Astrocyte (in vitro differentiated cells and primary cell): ENCODE measurements around the gene SEMA6D. TPM values are rescaled to one million over a fixed set of nuclear protein-coding genes. Genes with fewer than 3 reads are reported as not detected.

ENCODE experiments used
- DNase-seq: peaks from one replicate; pipeline ENCODE4 v3.0.0-alpha.2; 2010; ENCODE audit warnings: low read depth
- FAIRE-seq: peaks from 2 replicates; lab custom pipeline; 2011; peaks lifted over from hg19 to GRCh38; lab: Jason Lieb, UNC
- H2AFZ ChIP-seq: 2 replicates; pipeline ENCODE4 v1.6.0; 2012; ENCODE audit warnings: low read depth, low read length, inconsistent platforms
- H3K27ac ChIP-seq: 2 replicates; pipeline ENCODE4 v1.5.1; 2011; ENCODE audit warnings: low read depth, low read length, inconsistent platforms
- H3K27me3 ChIP-seq: 2 replicates; pipeline ENCODE4 v1.6.0; 2011; ENCODE audit warnings: low read length, inconsistent platforms; ENCODE audit not compliant: insufficient read depth
- H3K36me3 ChIP-seq: 2 replicates; pipeline ENCODE4 v1.5.1; 2011; ENCODE audit warnings: low read length, inconsistent platforms; ENCODE audit not compliant: insufficient read depth
- H3K4me1 ChIP-seq: 2 replicates; pipeline ENCODE4 v1.5.1; 2011; ENCODE audit warnings: low read length, inconsistent platforms; ENCODE audit not compliant: insufficient read depth
- H3K4me2 ChIP-seq: 2 replicates; pipeline ENCODE4 v1.6.0; 2012; ENCODE audit warnings: low read length, inconsistent platforms
- H3K4me3 ChIP-seq: 2 replicates; pipeline ENCODE4 v1.5.1; 2011; ENCODE audit warnings: low read depth, mild to moderate bottlenecking, low read length, inconsistent platforms; ENCODE audit not compliant: insufficient read depth
- H3K79me2 ChIP-seq: 2 replicates; pipeline ENCODE4 v1.6.0; 2012; ENCODE audit warnings: mild to moderate bottlenecking, low read length, inconsistent platforms; ENCODE audit not compliant: insufficient read depth
- H3K9ac ChIP-seq: 2 replicates; pipeline ENCODE4 v1.6.0; 2012; ENCODE audit warnings: mild to moderate bottlenecking, low read length, inconsistent platforms
- H3K9me3 ChIP-seq: 2 replicates; pipeline ENCODE4 v1.5.1; 2012; ENCODE audit warnings: low read depth, mild to moderate bottlenecking, low read length, inconsistent platforms; ENCODE audit not compliant: insufficient read depth
- H4K20me1 ChIP-seq: 2 replicates; pipeline ENCODE4 v1.6.0; 2012; ENCODE audit warnings: low read length, inconsistent platforms; ENCODE audit not compliant: insufficient read depth
- H3K27ac Mint-ChIP-seq: one replicate; pipeline ENCODE4 v1.8.0; 2021; ENCODE audit warnings: mild to moderate bottlenecking, mixed read lengths; ENCODE audit not compliant: unreplicated experiment
- H3K27me3 Mint-ChIP-seq: one replicate; pipeline ENCODE4 v1.8.0; 2021; ENCODE audit warnings: low read depth, mixed read lengths; ENCODE audit not compliant: unreplicated experiment
- H3K36me3 Mint-ChIP-seq: one replicate; pipeline ENCODE4 v1.8.0; 2021; ENCODE audit warnings: low read depth, mixed read lengths; ENCODE audit not compliant: unreplicated experiment
- H3K4me1 Mint-ChIP-seq: one replicate; pipeline ENCODE4 v1.8.0; 2021; ENCODE audit warnings: low read depth, mixed read lengths; ENCODE audit not compliant: unreplicated experiment
- H3K4me3 Mint-ChIP-seq: one replicate; pipeline ENCODE4 v1.8.0; 2021; ENCODE audit warnings: mild to moderate bottlenecking, moderate library complexity, mixed read lengths; ENCODE audit not compliant: unreplicated experiment
- H3K9me3 Mint-ChIP-seq: one replicate; pipeline ENCODE4 v1.8.0; 2021; ENCODE audit warnings: mild to moderate bottlenecking, mixed read lengths; ENCODE audit not compliant: unreplicated experiment
- CTCF ChIP-seq: IDR thresholded peaks from 2 replicates; pipeline ENCODE4 v1.5.1; 2011; ENCODE audit warnings: low read depth, mild to moderate bottlenecking, inconsistent platforms, low read length, moderate library complexity; ENCODE audit not compliant: insufficient read depth
- EZH2 ChIP-seq: IDR thresholded peaks from 2 replicates; pipeline ENCODE4 v1.6.1; 2012; ENCODE audit warnings: mild to moderate bottlenecking, low read length, inconsistent platforms; ENCODE audit not compliant: insufficient read depth
- total RNA-seq: library from RNA; stranded (reverse); gene quantifications from 2 replicates; pipeline ENCODE4 v1.2.1, GENCODE V29; 2021

The SEMA6D gene
- total RNA-seq, 1 donor from 2014 or later = 1.5 TPM

GRCh38 chr15:47750030-47750739 is 32.9 kb downstream of the SEMA6D start:
- Mint-ChIP-seq H3K4me1 (peaks cover 9% of the 10 kb centered on the region), H3K36me3 (no peaks in the 10 kb centered on the region), H3K27ac (no peak overlapping the region), H3K4me3 (no peak overlapping the region), H3K9me3 (peaks cover 11% of the 10 kb centered on the region), H3K27me3 (no peaks in the 10 kb centered on the region)
- Histone ChIP-seq H3K36me3 (no peaks in the 10 kb centered on the region), H3K9me3 (peaks cover 7% of the 10 kb centered on the region), H3K79me2 (no peaks in the 10 kb centered on the region), H3K4me1 (peaks cover 14% of the 10 kb centered on the region), H4K20me1 (no peaks in the 10 kb centered on the region), H3K27me3 (no peaks in the 10 kb centered on the region), H3K27ac (peak overlapping the region; percentile 44), H2AFZ (peak overlapping the region; percentile 60), H3K4me3 (no peak overlapping the region), H3K4me2 (peak overlapping the region; percentile 64), H3K9ac (peak overlapping the region; percentile 48)
- no peak for TF ChIP-seq EZH2
- no peak for TF ChIP-seq CTCF
- DNase-seq (peak; percentile 81), FAIRE-seq (peak; percentile 98)

- H3K27me3 ChIP-seq = no peaks in the 10 kb centered on the region
- H3K9me3 Mint-ChIP-seq = peaks cover 11% of the 10 kb centered on the region
- no peak for TF ChIP-seq EZH2
- TF ChIP-seq CTCF = no peak
- H3K36me3 ChIP-seq = no peaks in the 10 kb centered on the region
- peak overlapping the region; percentile 11 for H3K27ac ChIP-seq
- H3K36me3 Mint-ChIP-seq = no peaks in the 10 kb centered on the region
- H3K27ac Mint-ChIP-seq = no peak overlapping the region
- H3K4me2 ChIP-seq = peak overlapping the region; percentile 64
- H3K9ac ChIP-seq = no peak overlapping the region
- H3K4me3 Mint-ChIP-seq = no peak overlapping the region
- no peaks in the 10 kb centered on the region for H3K79me2 ChIP-seq
- H3K9me3 ChIP-seq = peaks cover 7% of the 10 kb centered on the region
- peak overlapping the region; percentile 60 for H2AFZ ChIP-seq
- H3K4me3 ChIP-seq = no peak overlapping the region
- no peaks in the 10 kb centered on the region for H3K27me3 Mint-ChIP-seq
- no peaks in the 10 kb centered on the region for H4K20me1 ChIP-seq
- H3K4me1 Mint-ChIP-seq = peaks cover 9% of the 10 kb centered on the region
- FAIRE-seq (no peak), DNase-seq (no peak)
- peaks cover 14% of the 10 kb centered on the region for H3K4me1 ChIP-seq
Measured at GRCh38 chr15:47750740-47751262, 33.5 kb downstream of the SEMA6D start.

GRCh38 chr15:47753591-47753990 is 36.3 kb downstream of the SEMA6D start:
- H3K4me3 ChIP-seq = no peak overlapping the region
- Mint-ChIP-seq H3K4me1 (peaks cover 17% of the 10 kb centered on the region), H3K27ac (no peak overlapping the region), H3K36me3 (no peaks in the 10 kb centered on the region), H3K4me3 (no peak overlapping the region), H3K27me3 (no peaks in the 10 kb centered on the region), H3K9me3 (peaks cover 11% of the 10 kb centered on the region)
- peaks cover 7% of the 10 kb centered on the region for H3K9me3 ChIP-seq
- H3K27ac ChIP-seq = no peak overlapping the region
- no peaks in the 10 kb centered on the region for H4K20me1 ChIP-seq
- H3K27me3 ChIP-seq = no peaks in the 10 kb centered on the region
- H3K9ac ChIP-seq = no peak overlapping the region
- TF ChIP-seq EZH2 (no peak), CTCF (no peak)
- no peaks in the 10 kb centered on the region for H3K36me3 ChIP-seq
- no peak for DNase-seq
- H2AFZ ChIP-seq = no peak overlapping the region
- no peak for FAIRE-seq
- no peaks in the 10 kb centered on the region for H3K79me2 ChIP-seq
- no peak overlapping the region for H3K4me2 ChIP-seq
- H3K4me1 ChIP-seq = peaks cover 20% of the 10 kb centered on the region
